Measurements from ENCODE around the gene ZBTB9. TPM values are rescaled to one million over a fixed set of nuclear protein-coding genes. Genes with fewer than 3 reads are reported as not detected.

The ZBTB9 gene
- total RNA-seq, 2 experiments from 2014 or later: 5.5 to 5.7 TPM

- TF ChIP-seq, protein P1, sequence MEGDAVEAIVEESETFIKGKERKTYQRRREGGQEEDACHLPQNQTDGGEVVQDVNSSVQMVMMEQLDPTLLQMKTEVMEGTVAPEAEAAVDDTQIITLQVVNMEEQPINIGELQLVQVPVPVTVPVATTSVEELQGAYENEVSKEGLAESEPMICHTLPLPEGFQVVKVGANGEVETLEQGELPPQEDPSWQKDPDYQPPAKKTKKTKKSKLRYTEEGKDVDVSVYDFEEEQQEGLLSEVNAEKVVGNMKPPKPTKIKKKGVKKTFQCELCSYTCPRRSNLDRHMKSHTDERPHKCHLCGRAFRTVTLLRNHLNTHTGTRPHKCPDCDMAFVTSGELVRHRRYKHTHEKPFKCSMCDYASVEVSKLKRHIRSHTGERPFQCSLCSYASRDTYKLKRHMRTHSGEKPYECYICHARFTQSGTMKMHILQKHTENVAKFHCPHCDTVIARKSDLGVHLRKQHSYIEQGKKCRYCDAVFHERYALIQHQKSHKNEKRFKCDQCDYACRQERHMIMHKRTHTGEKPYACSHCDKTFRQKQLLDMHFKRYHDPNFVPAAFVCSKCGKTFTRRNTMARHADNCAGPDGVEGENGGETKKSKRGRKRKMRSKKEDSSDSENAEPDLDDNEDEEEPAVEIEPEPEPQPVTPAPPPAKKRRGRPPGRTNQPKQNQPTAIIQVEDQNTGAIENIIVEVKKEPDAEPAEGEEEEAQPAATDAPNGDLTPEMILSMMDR (IDR thresholded peaks at IDR 0.05): no peak
- peaks cover 71% of the 10 kb centered on the region for H3K36me3 ChIP-seq (ENCODE audit: insufficient read depth, low read length)
- peak overlapping the region; percentile 37 for H3K27ac Mint-ChIP-seq
- no peaks in the 10 kb centered on the region for H3K27me3 Mint-ChIP-seq
- no peak overlapping the region for H3K4me3 ChIP-seq (ENCODE audit: low read length)
- no peak for ATAC-seq (ENCODE audit: poor library complexity)
- no peak overlapping the region for H3K27ac ChIP-seq (ENCODE audit: low read depth in 1 of 2, low read length in 2 of 2)
- no peaks in the 10 kb centered on the region for H3K27me3 ChIP-seq (ENCODE audit: control insufficient read depth in 1 of 2, insufficient read depth in 2 of 2, low read length in 2 of 2)
- H3K4me1 ChIP-seq (ENCODE audit: insufficient read depth, low read length): peaks cover 3% of the 10 kb centered on the region
- DNase-seq: peak in 1 of 14 experiments; percentile 33
- CTCF ChIA-PET: no interaction called here
- peaks cover 80% of the 10 kb centered on the region for H3K36me3 Mint-ChIP-seq (ENCODE audit: low read depth)
- no peaks in the 10 kb centered on the region for H3K9me3 Mint-ChIP-seq
- intact Hi-C loops (cut with DNase I, micrococcal nuclease): no loop called here
- H3K9me3 ChIP-seq (ENCODE audit: control insufficient read depth in 1 of 2, insufficient read depth in 1 of 2, low read length in 2 of 2): no peaks in the 10 kb centered on the region
- H3K4me3 Mint-ChIP-seq: no peak overlapping the region
- POLR2A ChIA-PET: no interaction called here
- no peaks in the 10 kb centered on the region for H3K4me1 Mint-ChIP-seq (ENCODE audit: low read depth)
Observed at GRCh38 chr6:33445119-33445603, 9.2 kb upstream of the ZBTB9 start.

DNA sequence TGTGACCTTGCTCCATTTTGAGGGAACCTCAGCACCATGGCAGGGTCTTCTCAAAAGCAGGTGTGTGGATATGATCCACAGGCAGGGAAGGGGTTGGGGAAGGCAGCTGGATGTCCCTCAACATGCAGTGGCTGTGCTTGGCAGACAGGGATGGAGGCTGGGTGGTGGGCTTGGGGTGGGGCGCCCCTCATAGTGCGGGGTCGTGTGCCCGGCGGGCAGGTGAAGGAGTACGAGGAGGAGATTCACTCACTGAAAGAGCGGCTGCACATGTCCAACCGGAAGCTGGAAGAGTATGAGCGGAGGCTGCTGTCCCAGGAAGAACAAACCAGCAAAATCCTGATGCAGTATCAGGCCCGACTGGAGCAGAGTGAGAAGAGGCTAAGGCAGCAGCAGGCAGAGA, 8.0 kb upstream of the ZBTB9 start:
- Histone ChIP-seq H3K36me3 (ENCODE audit: insufficient read depth, low read length) (peaks cover 59% of the 10 kb centered on the region), H3K9me3 (ENCODE audit: control insufficient read depth in 1 of 2, insufficient read depth in 1 of 2, low read length in 2 of 2) (no peaks in the 10 kb centered on the region), H3K27ac (ENCODE audit: low read depth in 1 of 2, low read length in 2 of 2) (no peak overlapping the region), H3K4me3 (ENCODE audit: low read length) (no peak overlapping the region), H3K4me1 (ENCODE audit: insufficient read depth, low read length) (peaks cover 3% of the 10 kb centered on the region), H3K27me3 (ENCODE audit: control insufficient read depth in 1 of 2, insufficient read depth in 2 of 2, low read length in 2 of 2) (no peaks in the 10 kb centered on the region)
- no peak for DNase-seq
- Mint-ChIP-seq H3K4me3 (no peak overlapping the region), H3K27ac (peak overlapping the region; percentile 30), H3K4me1 (ENCODE audit: low read depth) (peaks cover 4% of the 10 kb centered on the region), H3K36me3 (ENCODE audit: low read depth) (peaks cover 75% of the 10 kb centered on the region), H3K9me3 (no peaks in the 10 kb centered on the region), H3K27me3 (no peaks in the 10 kb centered on the region)
- no peak for ATAC-seq (ENCODE audit: poor library complexity)
- TF ChIP-seq, protein P1 (IDR thresholded peaks at IDR 0.05): no peak
- ChIA-PET POLR2A (no interaction called here), CTCF (no interaction called here)
- intact Hi-C loops (cut with DNase I, micrococcal nuclease): no loop called here

DNA sequence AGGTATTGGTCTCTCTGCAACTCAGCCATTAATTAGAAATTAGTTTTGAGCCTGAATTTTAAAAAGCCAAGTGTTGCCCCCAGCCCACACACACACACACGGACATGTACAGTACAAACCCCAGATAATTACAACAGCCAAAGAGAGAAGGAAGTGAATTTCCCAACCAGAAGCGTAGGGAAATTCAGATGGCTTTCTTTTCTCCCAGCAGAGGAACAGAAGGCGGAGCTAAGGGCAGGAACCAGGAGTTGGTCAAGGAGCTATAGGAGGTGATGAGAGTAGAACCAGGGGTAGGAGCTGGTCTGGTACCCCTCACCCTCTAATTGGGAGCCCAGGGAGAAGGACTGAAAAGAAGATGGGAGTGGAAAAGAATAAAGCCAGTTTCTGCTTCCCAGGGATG, 3.9 kb upstream of the ZBTB9 start:
- Histone ChIP-seq H3K27ac (ENCODE audit: low read depth in 1 of 2, low read length in 2 of 2) (peak overlapping the region in 1 of 2 donors; percentile 26), H3K27me3 (ENCODE audit: control insufficient read depth in 1 of 2, insufficient read depth in 2 of 2, low read length in 2 of 2) (no peaks in the 10 kb centered on the region), H3K9me3 (ENCODE audit: control insufficient read depth in 1 of 2, insufficient read depth in 1 of 2, low read length in 2 of 2) (no peaks in the 10 kb centered on the region), H3K4me1 (ENCODE audit: insufficient read depth, low read length) (peaks cover 25% of the 10 kb centered on the region), H3K4me3 (ENCODE audit: low read length) (no peak overlapping the region), H3K36me3 (ENCODE audit: insufficient read depth, low read length) (peaks cover 33% of the 10 kb centered on the region)
- ATAC-seq (ENCODE audit: poor library complexity) (no peak), DNase-seq (peak in 1 of 14 experiments; percentile 24)
- CTCF ChIA-PET: interaction anchor here (0.6 kb wide), 1 partner anchor 53 kb away, joined by 4 read pairs; no protein-coding TSS in a partner anchor
- Mint-ChIP-seq H3K36me3 (ENCODE audit: low read depth) (peaks cover 62% of the 10 kb centered on the region), H3K9me3 (no peaks in the 10 kb centered on the region), H3K4me3 (no peak overlapping the region), H3K27me3 (no peaks in the 10 kb centered on the region), H3K27ac (peak overlapping the region; percentile 64), H3K4me1 (ENCODE audit: low read depth) (peaks cover 32% of the 10 kb centered on the region)
- intact Hi-C loops (cut with DNase I, micrococcal nuclease): loop anchor here (5.0 to 10.0 kb wide), 4 partner anchors 82 to 262 kb away; partner anchors contain the start of gene UQCC2 (in 1 of the 2)
- POLR2A ChIA-PET: interaction anchor here (2.2 kb wide), 1 partner anchor 19 kb away, joined by 5 read pairs; no protein-coding TSS in a partner anchor
- TF ChIP-seq, protein P1 (IDR thresholded peaks at IDR 0.05): no peak
